ENCODE results near the gene CRYAA.

GRCh38 chr21:43187715-43188114, 18.9 kb downstream of the CRYAA start:
- no peak for TF ChIP-seq POLR2A (IDR thresholded peaks at IDR 0.05)
- TF ChIP-seq, protein P1, sequence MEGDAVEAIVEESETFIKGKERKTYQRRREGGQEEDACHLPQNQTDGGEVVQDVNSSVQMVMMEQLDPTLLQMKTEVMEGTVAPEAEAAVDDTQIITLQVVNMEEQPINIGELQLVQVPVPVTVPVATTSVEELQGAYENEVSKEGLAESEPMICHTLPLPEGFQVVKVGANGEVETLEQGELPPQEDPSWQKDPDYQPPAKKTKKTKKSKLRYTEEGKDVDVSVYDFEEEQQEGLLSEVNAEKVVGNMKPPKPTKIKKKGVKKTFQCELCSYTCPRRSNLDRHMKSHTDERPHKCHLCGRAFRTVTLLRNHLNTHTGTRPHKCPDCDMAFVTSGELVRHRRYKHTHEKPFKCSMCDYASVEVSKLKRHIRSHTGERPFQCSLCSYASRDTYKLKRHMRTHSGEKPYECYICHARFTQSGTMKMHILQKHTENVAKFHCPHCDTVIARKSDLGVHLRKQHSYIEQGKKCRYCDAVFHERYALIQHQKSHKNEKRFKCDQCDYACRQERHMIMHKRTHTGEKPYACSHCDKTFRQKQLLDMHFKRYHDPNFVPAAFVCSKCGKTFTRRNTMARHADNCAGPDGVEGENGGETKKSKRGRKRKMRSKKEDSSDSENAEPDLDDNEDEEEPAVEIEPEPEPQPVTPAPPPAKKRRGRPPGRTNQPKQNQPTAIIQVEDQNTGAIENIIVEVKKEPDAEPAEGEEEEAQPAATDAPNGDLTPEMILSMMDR (IDR thresholded peaks at IDR 0.05) = no peak

All from adrenal gland (tissue), 5 donors.